Activated B cell treated with CpG ODN at 0.5 μM for 24 hours (primary cell): ENCODE measurements around the gene KRTAP17-1. TPM values are rescaled to one million over a fixed set of nuclear protein-coding genes. Genes with fewer than 3 reads are reported as not detected.

Source experiments
- ATAC-seq: fragments of 200-7000 bp; cut with Tn5 transposase; one replicate; pipeline ENCODE4 v1.10.0; 2021; ENCODE audit warnings: low read depth, mild to moderate bottlenecking, moderate library complexity
- CTCF ChIA-PET: fragments of 350-600 bp; sonication (Branson Sonifier 250); formaldehyde crosslinking; loops from one replicate; lab custom pipeline; 2021; ENCODE audit warnings: antibody characterized with exemption; lab: Charles Lee
- POLR2A ChIA-PET: fragments of 350-600 bp; sonication (Branson Sonifier 250); formaldehyde crosslinking; loops from one replicate; lab custom pipeline; 2021; ENCODE audit warnings: antibody characterized with exemption; lab: Charles Lee
- DNase-seq: peaks from one replicate; pipeline ENCODE4 v3.0.0; 2022
- H3K27ac Mint-ChIP-seq: one replicate; pipeline ENCODE4 v1.8.0; 2020; ENCODE audit warnings: mixed read lengths
- H3K27me3 Mint-ChIP-seq: one replicate; pipeline ENCODE4 v1.8.0; 2021; ENCODE audit warnings: mixed read lengths
- H3K36me3 Mint-ChIP-seq: one replicate; pipeline ENCODE4 v1.8.0; 2021; ENCODE audit warnings: low read depth, mixed read lengths
- H3K4me1 Mint-ChIP-seq: one replicate; pipeline ENCODE4 v1.8.0; 2021; ENCODE audit warnings: mixed read lengths
- H3K4me3 Mint-ChIP-seq: one replicate; pipeline ENCODE4 v1.8.0; 2020; ENCODE audit warnings: mild to moderate bottlenecking, mixed read lengths
- H3K9me3 Mint-ChIP-seq: one replicate; pipeline ENCODE4 v1.8.0; 2020; ENCODE audit warnings: mixed read lengths
- intact Hi-C: fragments of 100-400 bp; cut with micrococcal nuclease; formaldehyde crosslinking; loops from one replicate; pipeline ENCODE4 v1.15.1; 2024
- total RNA-seq: library from RNA; stranded (reverse); gene quantifications from 2 replicates; pipeline ENCODE4 v1.2.3, GENCODE V29; 2022
- TF ChIP-seq, protein P1 (sequence below): fragments of 200-600 bp; IDR thresholded peaks from one replicate; pipeline ENCODE4 v1.8.0; 2022; ENCODE audit warnings: antibody characterized with exemption, mild to moderate bottlenecking

KRTAP17-1 gene
- total RNA-seq, 1 donor from 2014 or later: not detected

GRCh38 chr17:41340934-41341861, 25.7 kb upstream of the KRTAP17-1 start:
- H3K4me1 Mint-ChIP-seq: peaks cover 9% of the 10 kb centered on the region
- TF ChIP-seq, protein P1, sequence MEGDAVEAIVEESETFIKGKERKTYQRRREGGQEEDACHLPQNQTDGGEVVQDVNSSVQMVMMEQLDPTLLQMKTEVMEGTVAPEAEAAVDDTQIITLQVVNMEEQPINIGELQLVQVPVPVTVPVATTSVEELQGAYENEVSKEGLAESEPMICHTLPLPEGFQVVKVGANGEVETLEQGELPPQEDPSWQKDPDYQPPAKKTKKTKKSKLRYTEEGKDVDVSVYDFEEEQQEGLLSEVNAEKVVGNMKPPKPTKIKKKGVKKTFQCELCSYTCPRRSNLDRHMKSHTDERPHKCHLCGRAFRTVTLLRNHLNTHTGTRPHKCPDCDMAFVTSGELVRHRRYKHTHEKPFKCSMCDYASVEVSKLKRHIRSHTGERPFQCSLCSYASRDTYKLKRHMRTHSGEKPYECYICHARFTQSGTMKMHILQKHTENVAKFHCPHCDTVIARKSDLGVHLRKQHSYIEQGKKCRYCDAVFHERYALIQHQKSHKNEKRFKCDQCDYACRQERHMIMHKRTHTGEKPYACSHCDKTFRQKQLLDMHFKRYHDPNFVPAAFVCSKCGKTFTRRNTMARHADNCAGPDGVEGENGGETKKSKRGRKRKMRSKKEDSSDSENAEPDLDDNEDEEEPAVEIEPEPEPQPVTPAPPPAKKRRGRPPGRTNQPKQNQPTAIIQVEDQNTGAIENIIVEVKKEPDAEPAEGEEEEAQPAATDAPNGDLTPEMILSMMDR: no peak
- intact Hi-C loops: no loop called here
- peaks cover 14% of the 10 kb centered on the region for H3K9me3 Mint-ChIP-seq
- H3K27ac Mint-ChIP-seq: no peak overlapping the region
- ChIA-PET CTCF (no interaction called here), POLR2A (no interaction called here)
- no peaks in the 10 kb centered on the region for H3K36me3 Mint-ChIP-seq
- peaks cover 10% of the 10 kb centered on the region for H3K27me3 Mint-ChIP-seq
- H3K4me3 Mint-ChIP-seq: no peak overlapping the region
- DNase-seq: no peak
- no peak for ATAC-seq

- Mint-ChIP-seq H3K9me3 (peaks cover 14% of the 10 kb centered on the region), H3K4me1 (peaks cover 9% of the 10 kb centered on the region), H3K27me3 (peaks cover 10% of the 10 kb centered on the region), H3K4me3 (no peak overlapping the region), H3K27ac (no peak overlapping the region), H3K36me3 (no peaks in the 10 kb centered on the region)
- POLR2A ChIA-PET: no interaction called here
- intact Hi-C loops: no loop called here
- no peak for DNase-seq
- no peak for ATAC-seq
- TF ChIP-seq, protein P1: no peak
- CTCF ChIA-PET: no interaction called here
These were observed 25.0 kb upstream of the KRTAP17-1 start for GRCh38 chr17:41340494-41340893.

DNA sequence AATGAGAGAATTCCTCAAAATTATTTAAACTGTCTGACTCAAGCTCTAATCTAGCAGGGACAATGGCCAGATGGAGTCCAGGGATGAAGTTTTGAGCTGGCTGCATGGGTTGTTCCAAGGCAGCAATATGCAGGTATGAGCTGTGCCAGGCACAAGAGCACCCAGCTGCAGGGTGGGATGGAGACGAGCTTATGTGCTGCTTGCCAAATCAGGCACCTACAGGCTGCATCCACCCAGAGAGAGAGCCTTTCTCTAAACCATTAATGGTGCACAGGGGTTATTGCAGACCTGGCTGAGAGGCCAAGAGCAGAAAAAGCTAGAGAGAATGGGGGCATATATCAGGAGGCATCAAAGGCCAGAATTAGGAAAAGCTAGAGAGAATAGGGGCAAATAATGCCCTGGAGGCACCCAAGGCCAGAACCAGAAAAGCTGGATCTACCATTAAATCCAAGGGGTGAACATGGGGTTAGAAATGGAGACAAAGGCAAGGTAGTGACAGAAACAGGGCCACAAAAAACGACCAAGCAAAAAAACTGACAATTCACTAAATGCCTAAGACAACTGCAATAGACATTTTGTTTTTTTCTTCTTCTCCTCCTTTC, 24.2 kb upstream of the KRTAP17-1 start:
- ATAC-seq (no peak), DNase-seq (no peak)
- H3K9me3 Mint-ChIP-seq: peaks cover 14% of the 10 kb centered on the region
- peaks cover 11% of the 10 kb centered on the region for H3K4me1 Mint-ChIP-seq
- ChIA-PET POLR2A (no interaction called here), CTCF (no interaction called here)
- no peaks in the 10 kb centered on the region for H3K36me3 Mint-ChIP-seq
- intact Hi-C loops: no loop called here
- H3K27me3 Mint-ChIP-seq: peaks cover 10% of the 10 kb centered on the region
- H3K27ac Mint-ChIP-seq: no peak overlapping the region
- no peak overlapping the region for H3K4me3 Mint-ChIP-seq
- TF ChIP-seq, protein P1: no peak

DNA sequence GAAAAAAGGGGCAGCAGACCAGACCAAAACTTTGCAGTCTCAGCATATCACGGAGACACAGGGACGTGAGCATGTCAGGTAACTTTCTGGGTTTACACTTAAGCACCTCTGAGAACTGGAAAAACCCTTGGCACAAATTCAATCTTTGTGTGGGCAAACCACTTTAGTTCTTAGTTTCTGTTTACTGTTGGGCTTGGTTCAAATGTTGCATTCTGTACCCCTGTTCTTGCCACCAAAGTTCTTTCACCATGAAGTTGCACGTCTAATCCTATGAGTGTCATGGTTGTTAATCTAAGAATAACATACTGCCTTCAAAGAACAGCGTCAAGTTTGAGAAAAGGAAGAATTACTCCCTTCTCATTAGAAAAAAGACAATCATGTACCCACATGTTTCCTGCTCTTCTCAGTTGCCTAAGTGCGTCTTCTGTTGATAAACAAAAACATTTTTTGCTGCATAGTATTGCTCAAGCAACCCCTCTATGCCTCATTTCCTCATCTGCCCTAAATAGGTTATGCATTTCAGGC, 23.5 kb upstream of the KRTAP17-1 start:
- TF ChIP-seq, protein P1: no peak
- Mint-ChIP-seq H3K27ac (no peak overlapping the region), H3K4me1 (peaks cover 17% of the 10 kb centered on the region), H3K9me3 (peaks cover 14% of the 10 kb centered on the region), H3K36me3 (no peaks in the 10 kb centered on the region), H3K27me3 (peaks cover 10% of the 10 kb centered on the region), H3K4me3 (no peak overlapping the region)
- ATAC-seq (no peak), DNase-seq (no peak)
- POLR2A ChIA-PET: no interaction called here
- CTCF ChIA-PET: no interaction called here
- intact Hi-C loops: no loop called here

GRCh38 chr17:41335747-41336146, 20.2 kb upstream of the KRTAP17-1 start:
- Mint-ChIP-seq H3K9me3 (no peaks in the 10 kb centered on the region), H3K4me3 (no peak overlapping the region), H3K36me3 (no peaks in the 10 kb centered on the region), H3K4me1 (peaks cover 19% of the 10 kb centered on the region), H3K27ac (no peak overlapping the region), H3K27me3 (peaks cover 4% of the 10 kb centered on the region)
- TF ChIP-seq, protein P1: no peak
- DNase-seq: no peak
- ChIA-PET CTCF (no interaction called here), POLR2A (no interaction called here)
- no peak for ATAC-seq
- intact Hi-C loops: no loop called here
